Endothelial cell of umbilical vein (primary cell): ENCODE data around the gene HTRA2.

Experiments
- EZH2 ChIP-seq: IDR thresholded peaks from 2 replicates; pipeline ENCODE4 v1.6.1; 2012; ENCODE audit warnings: borderline replicate concordance, low read depth, mild to moderate bottlenecking, moderate library complexity, low read length, inconsistent platforms; ENCODE audit not compliant: severe bottlenecking
- FOS ChIP-seq: IDR thresholded peaks from 2 replicates; pipeline ENCODE4 v1.6.1; 2011; ENCODE audit warnings: mild to moderate bottlenecking, low read length, moderate library complexity, borderline replicate concordance; ENCODE audit not compliant: insufficient read depth
- GATA2 ChIP-seq: IDR thresholded peaks from 2 replicates; pipeline ENCODE4 v1.7.0; 2011; ENCODE audit warnings: low read depth, mild to moderate bottlenecking, moderate library complexity, mixed read lengths, low read length; ENCODE audit not compliant: insufficient read length, insufficient read depth
- JUN ChIP-seq: IDR thresholded peaks from 2 replicates; pipeline ENCODE4 v1.6.1; 2011; ENCODE audit warnings: borderline replicate concordance, low read depth; ENCODE audit not compliant: insufficient read length, insufficient read depth
- MAX ChIP-seq: IDR thresholded peaks from 2 replicates; pipeline ENCODE4 v1.6.1; 2011; ENCODE audit not compliant: insufficient read depth, insufficient read length
- MYC ChIP-seq: IDR thresholded peaks from one replicate; pipeline ENCODE4 v1.6.1; 2011; ENCODE audit warnings: mild to moderate bottlenecking, low read depth, low read length
- POLR2A ChIP-seq: IDR thresholded peaks from 2 replicates; pipeline ENCODE4 v1.6.1; 2012; ENCODE audit warnings: low read depth, mild to moderate bottlenecking, control low read depth, low read length
- POLR2AphosphoS5 ChIP-seq: IDR thresholded peaks from 2 replicates; pipeline ENCODE4 v1.6.1; 2012; ENCODE audit warnings: low read depth, mild to moderate bottlenecking, control low read depth, low read length, moderate library complexity; ENCODE audit not compliant: insufficient read depth
- TF ChIP-seq, protein P1 (sequence below), 2 donors: IDR thresholded peaks; 1 replicate in 1 of 2; 2 replicates in 1 of 2; pipeline ENCODE4 v1.5.1; 2011; ENCODE audit warnings: low read length in 2 of 2, mild to moderate bottlenecking in 2 of 2, moderate library complexity in 2 of 2, control low read depth in 1 of 2, inconsistent platforms in 1 of 2, low read depth in 1 of 2; ENCODE audit not compliant: insufficient read depth in 1 of 2; ENCODE audit errors: extremely low read depth in 1 of 2

DNA sequence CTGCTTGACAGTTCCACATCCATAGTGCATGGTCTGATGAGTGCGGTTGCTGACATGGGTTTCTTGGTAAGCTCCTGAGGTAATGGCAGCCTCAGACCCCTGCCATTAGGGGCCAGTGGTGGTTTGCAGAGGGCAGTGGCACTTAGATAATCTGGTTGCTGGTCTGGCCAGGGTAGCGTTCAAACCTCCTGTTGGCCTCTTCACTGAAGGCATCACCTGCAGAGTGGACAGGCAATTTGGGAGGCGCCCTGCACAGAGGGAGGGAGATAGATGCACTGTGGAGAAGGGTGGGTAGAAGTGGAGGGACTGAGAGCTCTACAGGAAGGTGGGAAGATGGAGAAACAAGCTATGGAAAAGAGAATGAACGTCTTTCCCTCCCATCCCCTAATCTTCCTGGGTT, 3.7 kb downstream of the HTRA2 start:
- TF ChIP-seq, protein P1, sequence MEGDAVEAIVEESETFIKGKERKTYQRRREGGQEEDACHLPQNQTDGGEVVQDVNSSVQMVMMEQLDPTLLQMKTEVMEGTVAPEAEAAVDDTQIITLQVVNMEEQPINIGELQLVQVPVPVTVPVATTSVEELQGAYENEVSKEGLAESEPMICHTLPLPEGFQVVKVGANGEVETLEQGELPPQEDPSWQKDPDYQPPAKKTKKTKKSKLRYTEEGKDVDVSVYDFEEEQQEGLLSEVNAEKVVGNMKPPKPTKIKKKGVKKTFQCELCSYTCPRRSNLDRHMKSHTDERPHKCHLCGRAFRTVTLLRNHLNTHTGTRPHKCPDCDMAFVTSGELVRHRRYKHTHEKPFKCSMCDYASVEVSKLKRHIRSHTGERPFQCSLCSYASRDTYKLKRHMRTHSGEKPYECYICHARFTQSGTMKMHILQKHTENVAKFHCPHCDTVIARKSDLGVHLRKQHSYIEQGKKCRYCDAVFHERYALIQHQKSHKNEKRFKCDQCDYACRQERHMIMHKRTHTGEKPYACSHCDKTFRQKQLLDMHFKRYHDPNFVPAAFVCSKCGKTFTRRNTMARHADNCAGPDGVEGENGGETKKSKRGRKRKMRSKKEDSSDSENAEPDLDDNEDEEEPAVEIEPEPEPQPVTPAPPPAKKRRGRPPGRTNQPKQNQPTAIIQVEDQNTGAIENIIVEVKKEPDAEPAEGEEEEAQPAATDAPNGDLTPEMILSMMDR (IDR thresholded peaks at IDR 0.05; ENCODE audit: extremely low read depth in 1 of 2, insufficient read depth in 1 of 2, low read depth in 1 of 2, low read length in 2 of 2): no peak
- TF ChIP-seq GATA2: no peak
- no peak for TF ChIP-seq EZH2
- no peak for TF ChIP-seq POLR2AphosphoS5
- TF ChIP-seq POLR2A: no peak
- no peak for TF ChIP-seq MAX
- TF ChIP-seq JUN: no peak
- TF ChIP-seq FOS: no peak
- TF ChIP-seq MYC: no peak
